GM12878 (cell line): ENCODE results near the gene CROCC.

Experiments used
- BHLHE40 ChIP-seq, 2 experiments: fragments of 450-650 bp in 1 of 2; IDR thresholded peaks; 2 replicates each; pipeline ENCODE4 v1.6.1; 2011 to 2017; ENCODE audit warnings: low read depth in 2 of 2, borderline replicate concordance in 1 of 2, improper control_type of control experiment in 1 of 2, low read length in 1 of 2, mild to moderate bottlenecking in 1 of 2
- BRCA1 ChIP-seq: IDR thresholded peaks from 2 replicates; pipeline ENCODE4 v1.6.1; 2011; ENCODE audit warnings: low read depth, low read length, improper control_type of control experiment
- CEBPB ChIP-seq, 2 experiments: fragments of 150-350 bp in 1 of 2; IDR thresholded peaks; 2 replicates each; pipeline ENCODE4 v1.6.1; 2012 to 2014; ENCODE audit warnings: low read depth in 2 of 2, low read length in 2 of 2, borderline replicate concordance in 1 of 2, inconsistent platforms in 1 of 2
- E2F4 ChIP-seq: IDR thresholded peaks from 2 replicates; pipeline ENCODE4 v1.6.1; 2012; ENCODE audit warnings: low read depth, low read length, improper control_type of control experiment
- EZH2 ChIP-seq: IDR thresholded peaks from 2 replicates; pipeline ENCODE4 v1.6.1; 2012; ENCODE audit warnings: low read depth, mild to moderate bottlenecking, control low read depth, inconsistent platforms, low read length, borderline replicate concordance; ENCODE audit not compliant: control insufficient read depth
- YY1 ChIP-seq: IDR thresholded peaks from 2 replicates; pipeline ENCODE4 v1.6.1; 2011; ENCODE audit warnings: low read depth, mild to moderate bottlenecking, low read length
- ZNF384 ChIP-seq: IDR thresholded peaks from 2 replicates; pipeline ENCODE4 v1.6.1; 2012; ENCODE audit warnings: low read depth, mild to moderate bottlenecking, low read length, improper control_type of control experiment, borderline replicate concordance
- TF ChIP-seq, protein P1 (sequence below), 3 experiments: IDR thresholded peaks in 2 of 3; conservative IDR thresholded peaks in 1 of 3; 2 replicates each; pipeline ENCODE4 v1.5.1; 2011; ENCODE audit warnings: low read depth in 3 of 3, low read length in 3 of 3, mild to moderate bottlenecking in 3 of 3, control low read depth in 2 of 3, moderate library complexity in 2 of 3, inconsistent platforms in 1 of 3, mixed read lengths in 1 of 3; ENCODE audit not compliant: control insufficient read depth in 2 of 3, insufficient read depth in 1 of 3; ENCODE audit errors: extremely low read depth in 1 of 3

DNA sequence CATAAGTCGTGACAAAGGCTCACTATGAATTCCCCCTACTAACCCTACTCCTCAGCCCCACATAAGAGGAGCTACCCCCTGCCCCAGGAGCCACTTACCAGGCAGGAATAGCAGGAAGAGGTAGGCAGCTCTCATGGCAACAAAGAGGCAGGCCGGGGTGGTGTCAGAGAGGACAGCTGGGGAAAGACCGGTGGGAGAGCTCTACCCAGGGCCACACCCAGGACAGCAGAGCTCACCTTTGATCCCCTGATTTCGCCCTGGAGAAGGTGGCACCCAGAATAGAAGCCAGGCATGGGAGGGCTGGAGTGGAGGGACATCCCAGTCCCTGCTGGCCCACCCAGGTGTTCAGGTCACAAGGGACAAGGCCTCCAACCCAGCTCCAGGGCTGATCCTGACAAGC is 56.4 kb downstream of the CROCC start:
- TF ChIP-seq CEBPB (IDR thresholded peaks at IDR 0.05; ENCODE audit: borderline replicate concordance in 1 of 2, low read depth in 2 of 2, low read length in 2 of 2): no peak
- TF ChIP-seq ZNF384: no peak
- TF ChIP-seq EZH2: no peak
- no peak for TF ChIP-seq YY1
- no peak for TF ChIP-seq BRCA1
- no peak for TF ChIP-seq E2F4
- TF ChIP-seq, protein P1, sequence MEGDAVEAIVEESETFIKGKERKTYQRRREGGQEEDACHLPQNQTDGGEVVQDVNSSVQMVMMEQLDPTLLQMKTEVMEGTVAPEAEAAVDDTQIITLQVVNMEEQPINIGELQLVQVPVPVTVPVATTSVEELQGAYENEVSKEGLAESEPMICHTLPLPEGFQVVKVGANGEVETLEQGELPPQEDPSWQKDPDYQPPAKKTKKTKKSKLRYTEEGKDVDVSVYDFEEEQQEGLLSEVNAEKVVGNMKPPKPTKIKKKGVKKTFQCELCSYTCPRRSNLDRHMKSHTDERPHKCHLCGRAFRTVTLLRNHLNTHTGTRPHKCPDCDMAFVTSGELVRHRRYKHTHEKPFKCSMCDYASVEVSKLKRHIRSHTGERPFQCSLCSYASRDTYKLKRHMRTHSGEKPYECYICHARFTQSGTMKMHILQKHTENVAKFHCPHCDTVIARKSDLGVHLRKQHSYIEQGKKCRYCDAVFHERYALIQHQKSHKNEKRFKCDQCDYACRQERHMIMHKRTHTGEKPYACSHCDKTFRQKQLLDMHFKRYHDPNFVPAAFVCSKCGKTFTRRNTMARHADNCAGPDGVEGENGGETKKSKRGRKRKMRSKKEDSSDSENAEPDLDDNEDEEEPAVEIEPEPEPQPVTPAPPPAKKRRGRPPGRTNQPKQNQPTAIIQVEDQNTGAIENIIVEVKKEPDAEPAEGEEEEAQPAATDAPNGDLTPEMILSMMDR (IDR thresholded peaks at IDR 0.05 in 2 of 3, conservative IDR thresholded peaks at IDR 0.05 in 1 of 3; ENCODE audit: control insufficient read depth in 2 of 3, extremely low read depth in 1 of 3, insufficient read depth in 1 of 3, low read depth in 3 of 3, low read length in 3 of 3): no peak
- TF ChIP-seq BHLHE40 (IDR thresholded peaks at IDR 0.05; ENCODE audit: borderline replicate concordance in 1 of 2, low read depth in 2 of 2, low read length in 1 of 2): no peak
